ENCODE data around the gene FAM170B. TPM values are rescaled to one million over a fixed set of nuclear protein-coding genes. Genes with fewer than 3 reads are reported as not detected.

The FAM170B gene
- not detected in 2 replicates for total RNA-seq (2022)
- not detected for Bru-seq, nascent RNA
- BruChase-seq, experiment 1, labeled RNA remaining after a 6-hour chase: not detected
- not detected for BruChase-seq, experiment 2, labeled RNA remaining after a 2-hour chase
- long read RNA-seq: 0 reads

GRCh38 chr10:49133706-49134248 lies at the start of gene FAM170B:
Gene FAM170B, minus strand, starts transcription at chr10:49134021. Its CDS starts 103 bp downstream, at chr10:49133918.
- Mint-ChIP-seq H3K9me3 (ENCODE audit: low read depth, unreplicated experiment) (peaks cover 3% of the 10 kb centered on the region), H3K36me3 (ENCODE audit: insufficient read depth, unreplicated experiment) (no peaks in the 10 kb centered on the region), H3K4me3 (ENCODE audit: low read depth, unreplicated experiment) (no peak within 1 kb of the TSS), H3K27ac (ENCODE audit: unreplicated experiment) (no peak within 1 kb of the TSS), H3K27me3 (ENCODE audit: unreplicated experiment) (peaks cover 57% of the 10 kb centered on the region), H3K4me1 (ENCODE audit: low read depth, unreplicated experiment) (no peaks in the 10 kb centered on the region)
- CTCF ChIA-PET: no interaction called here
- intact Hi-C loops (cut with micrococcal nuclease; ENCODE audit: unreplicated experiment): no loop called here
- DNase-seq: no peak
- no peak for TF ChIP-seq CTCF (IDR thresholded peaks at IDR 0.05; ENCODE audit: unreplicated experiment)
- BruUV-seq (replicated peaks): no TSS peak

- no peaks in the 10 kb centered on the region for H3K4me1 Mint-ChIP-seq (ENCODE audit: low read depth, unreplicated experiment)
- no peak for DNase-seq
- TF ChIP-seq CTCF (IDR thresholded peaks at IDR 0.05; ENCODE audit: unreplicated experiment): no peak
- no peaks in the 10 kb centered on the region for H3K9me3 Mint-ChIP-seq (ENCODE audit: low read depth, unreplicated experiment)
- no TSS peak for BruUV-seq (replicated peaks)
- intact Hi-C loops (cut with micrococcal nuclease; ENCODE audit: unreplicated experiment): no loop called here
- H3K27me3 Mint-ChIP-seq (ENCODE audit: unreplicated experiment): peaks cover 64% of the 10 kb centered on the region
- no peaks in the 10 kb centered on the region for H3K36me3 Mint-ChIP-seq (ENCODE audit: insufficient read depth, unreplicated experiment)
- H3K4me3 Mint-ChIP-seq (ENCODE audit: low read depth, unreplicated experiment): no peak overlapping the region
- CTCF ChIA-PET: no interaction called here
- no peak overlapping the region for H3K27ac Mint-ChIP-seq (ENCODE audit: unreplicated experiment)
Measured at GRCh38 chr10:49182776-49183175, 49.0 kb upstream of the FAM170B start.

GRCh38 chr10:49180444-49180860 lies 46.6 kb upstream of the FAM170B start:
- Mint-ChIP-seq H3K27me3 (ENCODE audit: unreplicated experiment) (peaks cover 43% of the 10 kb centered on the region), H3K4me3 (ENCODE audit: low read depth, unreplicated experiment) (no peak overlapping the region), H3K4me1 (ENCODE audit: low read depth, unreplicated experiment) (no peaks in the 10 kb centered on the region), H3K27ac (ENCODE audit: unreplicated experiment) (no peak overlapping the region), H3K9me3 (ENCODE audit: low read depth, unreplicated experiment) (no peaks in the 10 kb centered on the region), H3K36me3 (ENCODE audit: insufficient read depth, unreplicated experiment) (peaks cover 4% of the 10 kb centered on the region)
- TF ChIP-seq CTCF (IDR thresholded peaks at IDR 0.05; ENCODE audit: unreplicated experiment): no peak
- CTCF ChIA-PET: no interaction called here
- intact Hi-C loops (cut with micrococcal nuclease; ENCODE audit: unreplicated experiment): no loop called here
- DNase-seq: no peak
- BruUV-seq (replicated peaks): no TSS peak

DNA sequence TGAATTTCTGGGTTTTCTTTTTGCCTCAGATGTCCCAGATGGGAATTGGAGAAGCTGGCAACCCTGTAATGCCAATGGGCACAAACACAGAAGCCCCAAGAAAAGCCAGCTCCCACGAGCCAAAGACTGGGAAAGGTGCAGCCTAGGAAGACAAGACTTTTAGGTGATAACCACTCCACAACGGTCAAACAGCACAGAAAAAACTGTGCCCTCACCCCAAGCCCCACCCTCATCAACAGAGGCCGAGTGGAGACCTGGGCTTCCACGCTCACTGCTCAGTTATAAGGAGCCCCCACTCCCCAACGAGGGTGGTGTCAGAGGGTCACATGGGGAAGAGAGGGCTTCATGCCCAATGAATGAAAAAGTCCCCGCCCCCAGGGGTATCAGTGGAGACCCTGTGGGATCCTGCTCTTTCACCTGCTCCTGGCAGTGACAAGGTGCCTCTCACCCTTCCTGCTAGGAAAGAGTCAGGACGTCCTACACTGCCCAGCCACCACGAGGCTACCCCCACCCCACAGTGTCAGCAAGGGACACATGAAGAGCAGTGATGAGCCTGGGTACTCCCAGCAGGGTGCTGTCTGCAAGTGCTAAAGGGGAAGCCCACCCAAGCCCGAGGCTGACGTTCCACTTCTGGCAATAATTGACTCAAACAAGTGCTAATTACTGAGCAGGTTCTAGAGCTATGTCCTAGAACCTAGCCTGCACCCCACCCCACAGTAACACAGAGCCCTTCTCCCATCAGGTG lies 46.0 kb upstream of the FAM170B start:
- BruUV-seq (replicated peaks): no TSS peak
- no peak overlapping the region for H3K27ac Mint-ChIP-seq (ENCODE audit: unreplicated experiment)
- peaks cover 4% of the 10 kb centered on the region for H3K36me3 Mint-ChIP-seq (ENCODE audit: insufficient read depth, unreplicated experiment)
- TF ChIP-seq CTCF (IDR thresholded peaks at IDR 0.05; ENCODE audit: unreplicated experiment): no peak
- H3K27me3 Mint-ChIP-seq (ENCODE audit: unreplicated experiment): peaks cover 43% of the 10 kb centered on the region
- no peak for DNase-seq
- intact Hi-C loops (cut with micrococcal nuclease; ENCODE audit: unreplicated experiment): no loop called here
- peaks cover 5% of the 10 kb centered on the region for H3K4me1 Mint-ChIP-seq (ENCODE audit: low read depth, unreplicated experiment)
- CTCF ChIA-PET: no interaction called here
- no peaks in the 10 kb centered on the region for H3K9me3 Mint-ChIP-seq (ENCODE audit: low read depth, unreplicated experiment)
- no peak overlapping the region for H3K4me3 Mint-ChIP-seq (ENCODE audit: low read depth, unreplicated experiment)

All from Calu3 (cell line).